ENCODE data around the gene NENF. TPM values are rescaled to one million over a fixed set of nuclear protein-coding genes. Genes with fewer than 3 reads are reported as not detected.

NENF gene
- polyA plus RNA-seq, 10 donors: 61.9 to 96.9 (median 80.0) TPM

DNA sequence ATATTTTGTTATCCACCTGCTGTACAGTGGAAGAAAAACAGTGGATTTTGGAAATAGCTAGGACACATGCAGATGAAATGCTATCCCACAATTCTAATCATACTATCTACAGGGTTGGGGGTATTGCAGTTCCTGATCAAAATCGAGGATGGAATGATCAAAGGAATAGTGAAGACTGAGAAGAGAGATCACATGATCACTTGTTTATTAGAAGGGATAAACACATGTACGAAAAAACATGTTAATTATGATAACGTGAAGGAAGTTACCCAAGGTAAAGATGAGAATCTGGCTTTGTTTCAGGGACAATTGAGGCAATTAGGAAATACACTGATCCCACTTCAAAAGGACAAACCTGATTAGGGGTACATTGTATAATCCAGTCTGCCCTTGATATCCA lies 8.8 kb upstream of the NENF start:
- no peak for DNase-seq

- no peak for DNase-seq
Measured at GRCh38 chr1:212428496-212428895, 4.2 kb upstream of the NENF start.

- no peak for DNase-seq
Measured at GRCh38 chr1:212430416-212430815, 2.3 kb upstream of the NENF start.

DNA sequence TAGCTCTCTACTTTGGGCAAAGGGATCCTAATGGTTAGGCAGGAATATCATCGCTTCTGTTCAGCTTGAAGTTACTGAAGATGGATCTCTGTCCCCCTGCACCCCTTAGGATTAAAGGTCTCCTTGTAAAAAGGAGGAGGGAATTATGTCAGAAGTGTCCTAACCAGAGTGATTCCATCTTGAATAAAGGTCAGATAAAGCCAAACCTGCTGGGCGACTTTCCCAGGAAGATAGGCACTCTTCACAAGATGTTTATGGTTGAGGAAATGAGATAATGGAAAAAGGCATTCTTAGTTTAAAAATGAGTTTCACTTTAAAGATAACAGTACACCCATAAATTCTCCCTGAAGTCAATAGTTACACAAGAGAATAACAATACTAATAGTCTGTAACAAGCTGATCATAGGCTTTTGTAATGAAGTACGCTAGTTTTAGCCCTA lies 1.7 kb upstream of the NENF start:
- DNase-seq: peak in 1 of 3 donors; percentile 24

DNA sequence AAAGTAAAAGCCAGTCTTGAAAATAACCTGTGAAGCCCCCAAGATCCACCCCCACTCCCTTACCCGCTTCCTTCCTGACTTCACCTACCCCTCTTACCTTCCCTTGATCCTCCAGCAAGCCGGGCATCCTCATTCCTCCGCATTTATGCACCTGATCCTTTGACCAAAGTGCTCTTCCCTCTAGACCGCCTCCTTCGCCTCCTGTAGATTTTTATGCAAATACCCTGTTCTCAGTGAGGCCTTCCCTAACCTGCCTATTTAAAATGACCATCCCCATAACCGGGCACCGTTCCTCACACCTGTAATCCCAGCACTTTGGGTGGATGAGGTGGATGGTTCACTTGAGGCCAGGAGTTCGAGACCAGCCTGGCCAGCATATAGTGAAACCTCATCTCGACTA lies 1.1 kb upstream of the NENF start:
- DNase-seq: no peak

- DNase-seq: no peak
Measured at GRCh38 chr1:212432272-212432660, 454 bp upstream of the NENF start.

GRCh38 chr1:212433577-212434462 lies 1.1 kb downstream of the NENF start:
- DNase-seq: no peak

DNA sequence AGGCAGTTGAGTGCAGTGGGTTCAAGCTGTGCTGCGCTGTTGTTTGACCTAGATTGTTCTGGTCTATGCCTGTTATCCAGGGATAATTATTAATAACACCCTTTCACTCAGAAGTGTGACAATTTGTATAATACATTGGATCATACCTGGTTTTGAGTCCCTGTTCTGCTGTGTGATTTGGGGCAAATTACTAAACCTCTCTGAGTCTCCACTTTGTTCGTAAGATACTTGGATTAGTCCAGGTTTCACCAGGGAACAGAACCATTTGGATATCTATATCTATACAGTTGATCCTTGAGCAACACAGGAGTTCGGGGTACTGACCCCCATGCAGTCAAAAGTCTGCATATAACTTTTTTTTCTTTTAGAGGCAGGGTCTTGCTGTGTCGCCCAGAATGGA lies 2.3 kb downstream of the NENF start:
- no peak for DNase-seq

GRCh38 chr1:212437179-212437798 lies 4.6 kb downstream of the NENF start:
- DNase-seq: no peak

DNA sequence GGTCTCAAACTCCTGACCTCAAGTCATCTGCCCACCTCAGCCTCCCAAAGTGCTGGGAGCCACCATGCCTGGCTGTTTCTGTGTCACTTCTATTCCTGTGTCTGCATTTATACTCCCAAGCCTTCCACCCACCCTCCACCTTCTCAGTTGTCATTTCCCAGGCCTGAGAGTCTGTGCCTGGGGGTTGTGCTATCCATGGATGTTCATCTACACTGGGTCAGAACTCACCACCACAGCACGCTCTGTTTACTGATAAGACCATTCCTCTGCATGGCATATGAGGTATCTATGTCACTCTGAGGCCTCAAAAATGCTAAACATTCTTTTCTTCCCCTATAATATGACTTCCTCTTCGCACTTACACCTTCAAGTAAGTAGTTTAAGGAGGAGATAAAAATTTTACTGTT lies 6.1 kb downstream of the NENF start:
- no peak for DNase-seq

GRCh38 chr1:212440419-212440818 lies 7.7 kb downstream of the NENF start:
- no peak for DNase-seq

DNA sequence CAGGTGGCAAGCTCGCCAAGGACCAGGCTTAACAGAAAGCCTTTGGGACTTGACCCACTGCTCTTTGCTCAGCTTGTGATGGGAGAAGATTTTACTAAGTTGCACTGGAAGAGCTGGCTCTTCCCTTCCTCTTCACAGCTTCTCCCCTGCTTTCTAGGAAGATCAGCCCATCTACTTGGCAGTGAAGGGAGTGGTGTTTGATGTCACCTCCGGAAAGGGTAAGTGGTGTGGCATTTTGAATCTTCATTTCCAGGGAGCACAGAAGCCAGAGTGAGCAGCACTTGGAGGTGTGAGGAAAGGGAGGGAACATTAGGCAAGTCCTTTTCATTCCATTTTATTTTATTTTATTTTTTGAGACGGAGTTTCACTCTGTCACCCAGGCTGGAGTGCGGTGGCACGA lies 9.7 kb downstream of the NENF start:
- DNase-seq: no peak

GRCh38 chr1:212446333-212446732 lies 13.6 kb downstream of the NENF start:
- no peak for DNase-seq

GRCh38 chr1:212447478-212447877 lies 14.8 kb downstream of the NENF start:
- no peak for DNase-seq

DNA sequence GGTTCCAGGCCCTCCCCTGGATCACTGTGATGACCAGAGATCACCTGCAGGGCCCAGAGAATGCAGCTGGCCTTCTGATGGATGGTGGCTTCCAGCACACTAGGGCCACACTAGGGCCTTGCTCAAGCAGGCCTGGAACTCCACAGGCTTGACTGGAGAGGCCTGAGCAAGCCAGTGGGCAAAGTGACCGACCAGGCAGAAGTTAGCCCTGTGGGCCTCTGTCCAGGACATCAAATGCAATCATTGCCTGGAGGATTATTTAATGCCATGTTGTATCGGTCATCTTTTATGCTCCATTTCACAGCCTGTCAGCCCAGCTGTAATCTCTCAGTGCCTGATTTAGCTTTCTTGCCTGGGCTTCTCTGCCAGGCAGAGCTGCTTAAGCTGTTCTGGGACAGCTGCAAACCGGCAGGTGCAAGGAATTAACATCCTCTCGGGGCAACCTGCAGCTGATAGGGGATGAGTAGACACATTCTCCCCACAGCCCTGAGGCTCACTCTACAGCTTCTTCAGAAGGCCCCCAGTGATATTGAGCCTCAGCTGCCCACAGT lies 17.7 kb downstream of the NENF start:
- peak; percentile 69 to 78 (median 75) for DNase-seq

DNA sequence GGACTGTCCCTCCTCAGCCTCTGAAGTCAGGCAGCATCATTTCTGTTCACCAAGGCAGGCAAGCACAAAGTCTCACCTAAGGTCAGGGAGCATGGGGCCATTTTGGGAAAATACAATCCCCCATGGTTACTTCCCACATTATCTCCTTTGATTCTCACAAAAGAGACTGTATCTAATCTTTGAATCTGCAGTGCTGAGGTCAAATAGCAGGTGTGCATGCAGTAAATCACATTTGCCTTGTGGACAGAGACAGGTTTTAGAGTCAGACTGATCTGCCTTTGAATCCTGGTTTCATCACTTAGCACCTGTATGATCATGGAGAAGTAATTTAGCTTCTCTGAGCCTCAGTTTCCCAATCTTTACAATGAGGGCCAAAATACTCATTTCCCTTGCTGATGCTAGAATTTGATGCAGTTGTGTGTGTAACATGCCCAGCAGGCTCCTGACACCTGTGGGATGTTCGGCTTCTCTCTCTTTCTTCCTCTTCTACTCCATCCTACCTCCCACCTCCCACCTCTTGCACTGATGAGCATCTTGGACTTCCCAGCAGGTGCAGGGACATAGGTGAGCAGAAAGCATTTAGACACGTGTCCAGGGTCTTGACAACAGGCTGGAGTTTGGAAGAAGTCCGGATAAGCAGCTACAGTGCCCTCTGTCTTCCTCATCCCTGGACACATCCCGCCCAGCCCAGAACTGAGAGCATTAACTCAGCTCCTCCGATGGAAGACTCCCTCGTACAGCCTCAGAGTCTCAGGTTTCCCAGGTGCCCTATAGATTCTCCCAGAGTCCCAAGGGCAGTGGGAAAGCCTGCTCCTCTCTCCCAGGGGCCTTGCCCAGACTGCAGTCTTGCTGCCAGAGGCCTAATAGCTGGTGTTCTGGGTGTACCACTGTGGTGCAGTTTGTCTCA lies 18.9 kb downstream of the NENF start:
- DNase-seq: no peak

DNA sequence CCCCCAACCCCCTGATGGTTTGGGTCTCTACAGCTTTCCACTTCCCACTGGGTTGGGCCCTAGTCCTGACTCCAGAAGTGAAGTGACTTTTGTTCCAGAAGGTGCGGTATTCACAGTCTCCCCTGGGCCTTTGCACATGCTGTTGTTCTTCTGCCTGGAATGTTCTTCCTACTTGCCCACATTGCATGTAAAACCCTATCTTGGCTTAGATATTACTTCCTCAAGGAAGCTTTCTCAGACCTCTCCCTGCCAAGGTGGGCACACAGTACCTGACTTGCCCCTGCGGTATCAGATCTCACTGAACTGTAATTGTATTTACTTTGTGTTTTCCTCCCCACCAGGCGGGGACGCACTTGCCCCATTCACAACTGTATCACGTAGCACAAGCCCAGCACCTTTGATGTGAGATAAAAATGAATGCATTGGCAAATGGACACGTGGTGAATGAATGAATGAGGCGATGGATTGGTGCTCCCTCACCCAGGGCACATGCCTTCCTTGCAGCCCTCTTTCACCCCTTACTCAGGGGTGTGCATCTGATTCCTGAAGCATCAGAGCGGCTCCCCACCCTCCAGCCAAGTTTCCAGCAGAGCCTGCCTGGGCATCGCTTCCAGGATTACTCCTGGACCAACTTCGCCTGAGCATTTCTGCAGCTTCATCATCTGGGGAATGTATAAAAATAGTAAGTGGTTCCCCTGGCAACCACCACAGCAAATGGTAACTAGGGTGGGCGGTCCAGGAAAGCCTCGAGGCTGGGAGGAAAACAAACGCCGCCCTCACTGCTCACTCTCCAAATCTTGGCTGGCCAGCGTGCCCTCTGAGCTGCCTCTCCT lies 19.8 kb downstream of the NENF start:
- DNase-seq: peak; percentile 64 to 93 (median 88)

DNA sequence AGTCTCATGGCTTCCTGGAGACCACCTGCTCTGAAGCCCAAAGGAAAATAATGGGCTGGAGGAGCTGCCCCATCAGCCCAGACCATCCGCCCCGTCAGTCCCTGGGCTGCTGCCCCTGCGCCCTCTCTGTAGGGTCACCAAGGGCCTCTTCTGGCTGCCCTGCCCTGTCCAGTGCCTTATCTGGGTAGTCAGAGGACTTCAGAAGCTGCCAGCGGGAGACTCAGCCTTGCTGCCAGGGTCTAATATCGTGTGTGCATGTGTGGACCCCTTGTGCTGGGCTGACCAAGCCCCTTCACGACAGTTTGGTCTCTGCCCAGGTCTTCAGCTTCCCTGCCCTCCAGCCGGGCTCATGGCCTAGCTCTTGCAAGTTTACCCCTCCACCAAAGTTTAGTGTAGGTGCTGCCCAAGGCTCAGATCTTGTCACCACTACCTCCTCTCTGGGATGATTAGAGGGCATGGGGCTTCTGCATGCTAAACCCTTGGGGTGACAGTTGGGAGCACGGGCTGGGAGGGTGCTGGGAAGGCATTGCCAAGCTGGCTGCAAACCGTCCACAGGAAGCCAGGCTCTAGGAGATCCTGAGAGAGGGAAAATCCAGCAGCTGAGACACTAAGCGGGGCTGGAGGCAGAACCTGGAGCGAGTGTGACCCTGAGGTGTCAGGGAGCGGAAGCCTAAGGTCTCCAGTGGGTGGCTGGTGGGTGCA lies 20.6 kb downstream of the NENF start:
- DNase-seq: no peak

- no peak for DNase-seq
Measured at GRCh38 chr1:212454741-212455140, 22.0 kb downstream of the NENF start.

DNA sequence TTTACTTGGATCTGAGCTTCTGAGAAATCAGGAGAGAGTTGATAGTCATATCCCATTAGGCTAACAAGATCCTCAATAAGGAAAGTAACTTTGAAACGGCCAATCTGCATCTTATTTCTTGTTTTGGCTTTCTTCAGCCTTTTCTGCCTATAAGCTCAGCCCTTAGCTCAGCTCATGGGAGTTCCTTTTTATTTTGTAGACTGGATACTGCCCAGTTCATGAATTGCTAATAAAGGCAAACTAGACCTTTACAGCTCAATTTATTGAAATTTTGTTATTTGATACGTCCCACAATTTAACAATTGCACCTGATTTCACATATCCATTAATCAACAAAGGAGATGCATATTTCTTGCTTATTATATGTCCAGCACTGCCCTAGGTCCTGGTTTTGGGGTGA lies 22.7 kb downstream of the NENF start:
- DNase-seq: no peak
